Measurements from ENCODE around the gene DCTN3. TPM values are rescaled to one million over a fixed set of nuclear protein-coding genes. Genes with fewer than 3 reads are reported as not detected.

DCTN3 gene
- total RNA-seq, 4 donors from 2014 or later: 80.8 to 166 (median 127) TPM

- DNase-seq (ENCODE audit: low spot score in 2 of 2): no peak
- WGBS, 2 donors: 29 to 40% methylated on average over 35 to 46 of the region's 63 CpGs
- intact Hi-C loops (cut with DNase I; ENCODE audit: low total_unique reads): no loop called here
- no peak for TF ChIP-seq CTCF (IDR thresholded peaks at IDR 0.05)
- no peak for TF ChIP-seq POLR2A (IDR thresholded peaks at IDR 0.05)
- H3K4me3 ChIP-seq (ENCODE audit: low read depth, poor library complexity, severe bottlenecking): no peak overlapping the region
These were observed 3.3 kb upstream of the DCTN3 start for GRCh38 chr9:34623374-34624235.

- TF ChIP-seq POLR2A (IDR thresholded peaks at IDR 0.05) (no peak), CTCF (IDR thresholded peaks at IDR 0.05) (no peak)
- intact Hi-C loops (cut with DNase I; ENCODE audit: low total_unique reads): no loop called here
- 74 to 86% methylated on average over 2 of the region's 2 CpGs for WGBS, 2 donors
- no peak for DNase-seq (ENCODE audit: low spot score in 2 of 2)
- H3K4me3 ChIP-seq (ENCODE audit: low read depth, poor library complexity, severe bottlenecking): no peak overlapping the region
These were observed 5.2 kb downstream of the DCTN3 start for GRCh38 chr9:34615132-34615531.

- peak; percentile 83 to 97 for DNase-seq (ENCODE audit: low spot score in 2 of 2)
- TF ChIP-seq CTCF (IDR thresholded peaks at IDR 0.05): peak in 1 of 3 donors; percentile 28
- no peak for TF ChIP-seq POLR2A (IDR thresholded peaks at IDR 0.05)
- WGBS, 2 donors: 2 to 3% methylated on average over 15 of the region's 15 CpGs
- no peak overlapping the region for H3K4me3 ChIP-seq (ENCODE audit: low read depth, poor library complexity, severe bottlenecking)
- intact Hi-C loops (cut with DNase I; ENCODE audit: low total_unique reads): no loop called here
These were observed 7.4 kb downstream of the DCTN3 start for GRCh38 chr9:34612788-34613390.

- 1% methylated on average over 39 to 74 of the region's 77 CpGs for WGBS, 2 donors
- intact Hi-C loops (cut with DNase I; ENCODE audit: low total_unique reads): no loop called here
- H3K4me3 ChIP-seq (ENCODE audit: low read depth, poor library complexity, severe bottlenecking): peak within 1 kb of the TSS; percentile 43
- peak; percentile 78 to 95 for DNase-seq (ENCODE audit: low spot score in 2 of 2)
- TF ChIP-seq POLR2A (IDR thresholded peaks at IDR 0.05): peak in 1 of 2 donors; percentile 24
- TF ChIP-seq CTCF (IDR thresholded peaks at IDR 0.05): no peak
These were observed 8.2 kb downstream of the DCTN3 start, which contains the start of gene RPP25L for GRCh38 chr9:34611811-34612787. Gene RPP25L (minus strand): TSS chr9:34612097. CDS start chr9:34611296, 801 bp downstream.

- TF ChIP-seq POLR2A (IDR thresholded peaks at IDR 0.05): no peak
- no peak for TF ChIP-seq CTCF (IDR thresholded peaks at IDR 0.05)
- peak overlapping the region; percentile 43 for H3K4me3 ChIP-seq (ENCODE audit: low read depth, poor library complexity, severe bottlenecking)
- 64 to 68% methylated on average over 9 to 10 of the region's 10 CpGs for WGBS, 2 donors
- DNase-seq (ENCODE audit: low spot score in 2 of 2): no peak
- intact Hi-C loops (cut with DNase I; ENCODE audit: low total_unique reads): no loop called here
These were observed 9.0 kb downstream of the DCTN3 start for GRCh38 chr9:34611251-34611810.
